GM21619 (cell line): ENCODE data around the gene RALGDS.

ENCODE experiments used
- ATAC-seq: cut with Tn5 transposase; IDR thresholded peaks from one replicate; pipeline ENCODE4 v1.9.1; 2021; ENCODE audit not compliant: unreplicated experiment

Gene RALGDS

DNA sequence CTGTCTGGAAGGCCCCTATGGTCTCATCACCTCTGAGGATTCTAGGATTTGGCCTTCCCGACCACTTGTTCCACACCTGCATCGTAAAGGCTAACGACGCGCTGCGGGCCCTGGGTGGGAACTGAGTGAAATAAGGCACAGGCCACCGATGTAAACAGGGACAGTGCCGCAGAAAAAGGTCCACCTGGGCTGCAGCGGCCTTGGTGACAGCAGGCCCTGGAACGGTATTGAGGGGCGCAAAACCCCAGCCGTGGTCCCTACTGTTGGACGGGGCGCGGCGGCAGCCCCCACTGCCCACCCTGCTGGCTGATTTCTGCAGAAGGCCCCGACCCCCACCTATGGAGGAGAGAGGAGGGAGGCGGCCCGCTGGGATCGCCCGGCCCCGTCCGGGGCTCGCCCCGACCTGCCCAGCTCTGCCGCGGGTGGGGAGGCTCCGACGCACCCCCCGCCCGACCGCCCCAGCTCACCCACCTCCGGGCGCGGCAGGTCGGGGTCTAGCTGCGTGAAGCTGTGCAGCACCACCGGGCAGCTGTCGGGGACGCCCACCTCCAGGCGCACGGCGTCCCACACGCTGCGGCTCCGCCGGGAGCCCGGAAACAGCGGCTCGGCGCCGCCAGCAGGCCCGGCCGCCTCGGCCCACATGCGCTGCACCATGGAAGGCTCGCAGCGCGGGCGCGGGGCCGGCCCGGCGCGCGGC lies 391 bp downstream of the RALGDS start:
- ATAC-seq, result no peak

DNA sequence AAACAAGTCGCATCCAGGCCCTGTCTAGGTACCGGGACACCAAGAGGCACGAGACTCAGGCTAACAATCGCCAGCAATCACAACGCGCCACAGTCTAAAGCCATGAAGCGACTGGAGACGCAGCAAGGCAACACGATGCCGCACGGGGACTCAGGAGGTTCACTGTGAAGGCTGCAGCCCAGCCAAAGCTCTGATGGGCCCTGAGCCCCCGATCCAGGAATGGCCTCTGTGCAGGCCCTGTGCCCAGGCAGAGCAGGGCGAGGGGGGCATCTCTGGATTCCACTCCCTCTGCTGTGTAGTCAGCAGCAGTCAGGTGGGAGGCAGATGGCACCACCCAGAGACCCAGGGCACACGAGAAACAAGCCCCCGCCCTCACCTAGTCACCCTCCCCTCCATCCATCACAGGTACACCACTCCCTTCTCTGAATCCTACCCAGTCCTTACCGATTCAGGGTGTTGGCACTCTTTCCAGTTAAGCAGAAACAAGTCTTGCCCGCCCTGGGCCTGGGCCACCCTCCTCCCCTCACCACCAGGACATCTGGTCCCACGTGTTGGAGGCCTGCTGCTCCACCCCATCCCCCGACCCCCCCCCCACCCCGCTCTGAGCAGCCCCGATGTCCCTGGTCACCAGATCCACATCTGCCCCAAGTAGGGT lies 1.1 kb downstream of the RALGDS start:
- ATAC-seq, result no peak

DNA sequence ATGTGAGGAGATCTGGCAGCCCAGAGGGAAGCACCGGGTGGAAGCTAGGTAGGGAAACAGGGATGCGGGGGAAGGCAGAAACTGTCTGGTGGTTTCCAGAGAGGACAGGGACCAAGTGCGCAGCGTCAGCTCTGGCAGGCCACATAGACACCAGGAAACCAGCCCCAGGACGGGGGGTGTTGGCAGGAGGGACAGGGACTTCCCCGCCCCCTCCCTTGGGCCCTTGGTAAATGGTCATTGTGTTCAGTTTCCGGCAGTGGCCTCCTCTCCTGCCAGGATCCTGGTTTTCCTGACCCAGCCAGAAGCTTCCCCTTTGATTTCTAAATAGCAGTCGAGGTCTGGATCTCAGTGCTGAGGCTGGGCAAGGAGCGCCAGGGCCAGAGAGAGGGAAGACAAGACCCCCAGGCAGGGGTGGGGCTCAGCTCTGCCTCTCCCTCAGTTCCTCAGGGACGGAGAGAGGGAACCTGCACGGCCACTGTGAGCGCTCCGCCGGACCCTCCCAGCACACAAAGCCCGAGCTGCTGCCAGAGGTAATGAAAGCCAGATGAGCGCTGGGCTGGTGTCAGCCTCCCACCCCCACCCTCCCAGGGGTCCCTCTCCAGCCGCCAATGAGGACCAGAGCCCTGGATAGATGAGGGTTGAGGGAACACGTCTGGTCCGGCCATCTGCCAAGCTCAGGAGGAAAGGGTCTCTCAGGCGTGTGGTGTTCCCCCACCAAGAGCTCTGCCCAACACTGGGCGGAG lies 1.8 kb downstream of the RALGDS start:
- no peak for ATAC-seq

DNA sequence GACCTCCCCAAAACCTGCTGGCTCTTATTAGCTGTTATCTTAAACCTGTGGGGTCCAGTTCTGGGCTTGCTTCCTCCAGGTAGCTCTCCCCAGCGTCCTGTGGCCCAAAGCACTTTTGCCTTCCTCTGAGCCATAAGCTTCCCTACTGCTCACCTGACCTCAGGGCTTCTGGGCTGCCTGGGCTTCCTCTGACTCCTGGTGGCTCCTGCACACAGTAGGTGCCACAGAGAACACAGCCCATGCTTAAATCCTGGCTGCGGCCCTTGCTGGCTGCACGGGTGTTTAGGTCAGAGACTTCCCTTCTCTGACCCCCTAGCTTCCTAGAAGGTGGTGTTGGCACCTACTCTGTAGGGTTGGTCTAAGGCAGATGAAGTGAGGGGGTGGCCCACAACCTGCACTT lies 2.5 kb downstream of the RALGDS start:
- ATAC-seq, result no peak

DNA sequence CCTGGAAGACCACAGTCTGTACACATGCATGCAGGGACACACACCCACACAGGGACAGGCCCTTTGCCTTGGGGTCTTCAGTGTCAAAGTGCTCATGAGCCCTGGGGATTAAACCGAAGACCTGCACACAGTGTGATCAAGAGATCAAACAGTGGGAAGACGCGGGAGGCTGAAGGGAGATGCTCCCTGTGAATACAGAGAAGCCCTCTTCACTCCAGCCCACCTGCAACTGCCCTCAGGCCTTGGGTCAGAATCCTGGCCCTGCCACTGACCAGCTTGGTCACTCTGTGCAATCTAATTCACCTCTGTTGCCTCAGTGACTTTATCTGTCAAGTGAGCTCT lies 2.9 kb downstream of the RALGDS start:
- ATAC-seq, result no peak

DNA sequence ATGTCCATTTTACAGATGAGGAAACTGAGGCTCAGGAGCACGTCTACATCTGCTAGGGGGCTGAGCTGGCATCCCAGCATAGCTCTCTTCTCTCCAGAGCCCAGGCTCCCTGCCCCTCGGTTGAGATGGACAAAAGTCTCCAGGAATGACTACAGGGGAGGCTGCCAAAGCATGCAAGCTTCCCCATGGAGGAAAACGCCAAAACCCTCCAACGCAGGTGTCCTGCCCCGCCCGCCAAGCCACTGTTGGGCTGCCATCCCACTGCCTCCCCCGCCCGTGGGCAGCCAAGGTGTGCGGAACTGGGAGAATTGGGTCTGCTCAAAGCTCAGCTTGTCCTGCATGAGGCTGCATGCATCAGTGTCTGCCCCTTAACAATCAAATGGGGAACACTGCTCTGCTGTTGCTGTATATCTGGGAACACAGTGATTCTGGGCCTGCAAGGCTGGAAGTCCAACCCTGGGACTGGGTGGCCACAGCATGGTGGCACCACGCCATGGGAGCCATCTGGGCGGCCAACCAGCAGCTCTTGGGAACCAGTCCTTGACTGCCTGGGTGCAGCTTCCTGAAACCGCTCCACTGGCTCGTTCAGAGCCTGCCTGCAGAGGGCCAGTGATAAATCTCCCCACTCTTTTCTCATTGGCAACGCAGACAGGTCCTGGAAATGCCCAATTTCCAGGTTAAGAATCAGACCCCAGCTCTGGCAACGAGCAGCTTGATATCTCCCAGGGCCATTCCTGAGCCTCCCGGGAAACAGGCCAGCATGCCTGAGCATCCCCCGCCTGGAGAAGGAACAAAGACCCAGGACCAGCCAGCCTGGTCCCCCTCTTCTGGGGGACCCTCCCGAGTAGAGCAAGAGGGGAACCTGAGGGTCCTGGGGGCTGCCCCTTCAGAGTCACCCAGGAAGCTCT lies 3.5 kb downstream of the RALGDS start:
- ATAC-seq, result no peak

DNA sequence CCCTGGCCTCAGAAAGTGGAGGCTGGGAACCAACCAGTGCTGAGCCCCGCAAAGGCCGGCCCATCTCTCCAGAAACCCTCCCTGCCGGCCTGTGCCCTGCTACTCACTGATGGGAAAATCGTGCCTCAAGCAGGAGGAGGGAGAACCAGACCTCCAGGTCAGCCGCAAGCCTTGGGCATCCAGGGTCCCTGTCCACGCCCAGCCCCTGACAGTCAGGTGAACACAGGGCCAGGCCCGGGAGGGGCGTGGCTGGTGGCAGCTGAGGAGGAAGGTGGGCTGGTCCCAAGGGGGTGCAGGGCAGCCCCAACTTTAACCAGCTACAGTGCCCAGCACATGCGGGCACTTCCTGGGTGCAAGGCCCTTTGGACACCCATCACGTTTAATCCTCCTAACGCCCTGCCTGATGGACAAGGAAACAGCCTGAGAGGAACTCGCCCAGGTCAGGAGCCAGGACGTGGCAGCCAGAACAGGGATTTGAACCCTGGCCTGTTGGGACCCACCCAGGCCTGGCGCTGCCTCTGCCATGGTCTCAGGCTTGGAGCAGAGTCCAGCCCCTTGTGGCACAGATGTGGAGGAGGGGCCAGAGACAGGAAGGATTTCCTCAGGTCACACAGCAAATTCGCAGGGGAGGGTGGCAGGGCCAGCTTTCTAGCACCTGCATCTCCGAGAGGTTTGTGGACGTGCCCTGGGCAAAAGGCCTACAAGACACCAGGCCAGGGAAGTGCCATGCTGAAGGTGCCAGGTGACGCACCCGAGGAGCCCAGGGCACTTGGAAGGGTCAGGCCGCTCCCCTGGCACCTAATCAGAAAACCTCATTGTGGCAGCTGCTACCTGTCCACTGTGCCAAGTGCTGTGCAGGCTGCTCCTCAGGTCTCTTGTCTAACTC lies 4.5 kb downstream of the RALGDS start:
- no peak for ATAC-seq

DNA sequence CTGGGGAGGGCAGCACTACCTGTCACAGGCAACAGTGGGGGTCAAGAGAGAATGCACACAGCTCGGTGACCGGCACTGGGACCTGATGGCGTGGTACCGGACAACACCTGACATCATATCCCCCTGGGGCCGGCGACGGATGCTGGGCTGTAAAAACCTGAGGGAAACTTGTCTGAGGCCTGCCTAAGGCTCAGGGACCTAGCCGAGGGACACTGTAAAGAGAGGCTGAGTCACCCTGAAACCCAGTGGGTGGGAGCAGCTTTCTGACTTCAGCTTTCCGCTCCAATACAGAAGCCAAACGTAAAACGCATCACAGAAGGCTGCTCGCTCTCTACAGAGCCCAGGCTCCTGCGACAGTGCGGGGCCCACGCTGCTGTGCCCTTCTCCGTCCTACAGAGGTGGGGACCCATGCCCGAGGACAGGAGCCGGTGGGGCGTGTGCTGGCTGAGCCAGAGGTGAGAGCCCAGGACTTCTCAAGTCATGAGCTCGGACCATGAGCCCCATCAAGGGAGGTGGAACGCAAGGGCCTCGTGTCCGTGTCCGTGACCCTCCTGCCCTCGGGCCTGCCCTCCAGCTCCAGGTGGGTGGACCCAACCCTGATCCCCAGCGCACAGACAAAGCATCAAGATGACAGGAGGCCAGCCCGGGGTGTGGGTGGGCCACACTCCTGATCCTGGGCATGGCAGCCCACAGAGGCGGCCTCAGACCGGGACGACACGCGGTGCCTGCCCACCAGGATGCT lies 5.3 kb downstream of the RALGDS start:
- peak; percentile 63 for ATAC-seq

DNA sequence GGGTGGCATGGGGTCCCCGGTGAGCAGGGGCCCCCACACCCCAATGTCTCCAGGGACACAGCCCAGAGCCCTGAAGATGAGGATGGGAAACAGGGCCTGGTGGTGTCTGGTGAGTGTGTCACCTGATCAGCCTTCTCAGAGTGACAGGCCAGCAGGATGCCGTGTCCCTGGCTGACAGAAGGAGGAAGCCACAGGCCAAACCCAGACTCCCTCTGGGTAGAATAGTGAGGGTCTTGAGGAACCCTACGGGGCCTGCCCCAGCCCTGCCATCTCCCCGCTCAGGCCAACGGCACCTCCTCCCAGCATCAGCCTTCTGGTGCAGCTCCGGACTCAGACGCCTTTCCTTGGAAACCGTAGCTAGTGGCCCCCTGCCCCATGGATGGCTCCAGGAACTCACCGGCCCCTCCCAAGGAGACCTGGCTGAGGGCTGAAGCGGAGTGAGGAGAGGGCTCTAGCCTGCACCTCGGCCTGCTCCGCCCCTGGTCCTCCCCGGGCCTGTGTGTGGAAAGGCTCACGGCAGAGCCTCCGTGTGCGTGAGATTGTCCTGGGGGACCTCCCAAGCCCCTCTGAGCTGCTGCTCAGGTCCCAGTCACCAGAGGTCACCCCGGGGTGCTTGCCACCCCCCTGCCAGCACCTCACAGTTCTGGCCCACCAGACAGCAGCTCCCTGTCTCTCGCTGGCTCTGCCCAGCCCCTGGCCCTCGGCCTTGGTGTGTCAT lies 6.0 kb downstream of the RALGDS start:
- ATAC-seq, result no peak

DNA sequence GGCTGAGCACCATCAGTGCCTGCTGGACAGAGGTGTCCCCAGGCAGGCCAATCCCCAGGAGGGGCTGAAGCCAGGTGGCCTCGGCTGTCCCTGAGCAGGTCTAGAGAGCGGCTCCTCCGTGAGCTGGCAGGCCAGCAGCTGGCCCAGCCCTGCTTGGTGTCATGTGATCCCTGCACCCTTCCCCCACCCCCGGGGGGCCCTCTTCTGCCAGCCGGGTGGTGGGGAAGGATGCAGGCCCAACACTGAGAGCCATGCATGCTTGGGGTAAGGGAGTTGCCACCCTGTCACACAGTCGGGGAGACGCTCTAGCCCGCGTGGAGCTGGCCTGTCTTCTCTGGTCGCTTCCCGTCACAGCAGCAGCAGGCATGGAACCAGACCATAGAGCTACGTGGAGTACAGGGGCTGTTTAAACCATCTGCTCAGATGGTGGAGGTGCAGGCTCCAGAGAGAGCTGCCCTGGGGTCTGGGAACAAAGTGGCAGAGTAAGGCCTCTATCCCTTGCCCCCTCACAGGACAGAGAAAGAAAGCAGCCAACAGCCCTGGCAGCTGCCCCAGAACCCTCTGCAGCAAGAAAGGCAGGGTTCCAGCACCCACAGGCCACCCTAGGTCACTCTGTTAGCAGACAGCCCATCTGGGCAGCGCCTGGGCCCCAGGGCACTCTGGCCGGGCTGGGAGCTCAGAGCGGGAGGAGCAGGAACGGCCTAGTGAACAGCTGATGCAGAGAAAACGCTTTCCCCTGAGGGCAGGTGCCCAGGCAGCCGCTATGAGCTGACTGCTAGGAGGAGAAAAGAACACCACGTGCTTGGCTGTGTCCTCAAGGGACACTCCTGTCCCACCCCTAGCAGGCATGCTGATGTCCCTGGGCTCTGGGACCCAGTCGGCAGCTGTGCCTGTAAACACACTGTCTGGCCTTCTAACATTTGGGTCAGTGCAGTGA lies 6.8 kb downstream of the RALGDS start:
- ATAC-seq, result no peak

DNA sequence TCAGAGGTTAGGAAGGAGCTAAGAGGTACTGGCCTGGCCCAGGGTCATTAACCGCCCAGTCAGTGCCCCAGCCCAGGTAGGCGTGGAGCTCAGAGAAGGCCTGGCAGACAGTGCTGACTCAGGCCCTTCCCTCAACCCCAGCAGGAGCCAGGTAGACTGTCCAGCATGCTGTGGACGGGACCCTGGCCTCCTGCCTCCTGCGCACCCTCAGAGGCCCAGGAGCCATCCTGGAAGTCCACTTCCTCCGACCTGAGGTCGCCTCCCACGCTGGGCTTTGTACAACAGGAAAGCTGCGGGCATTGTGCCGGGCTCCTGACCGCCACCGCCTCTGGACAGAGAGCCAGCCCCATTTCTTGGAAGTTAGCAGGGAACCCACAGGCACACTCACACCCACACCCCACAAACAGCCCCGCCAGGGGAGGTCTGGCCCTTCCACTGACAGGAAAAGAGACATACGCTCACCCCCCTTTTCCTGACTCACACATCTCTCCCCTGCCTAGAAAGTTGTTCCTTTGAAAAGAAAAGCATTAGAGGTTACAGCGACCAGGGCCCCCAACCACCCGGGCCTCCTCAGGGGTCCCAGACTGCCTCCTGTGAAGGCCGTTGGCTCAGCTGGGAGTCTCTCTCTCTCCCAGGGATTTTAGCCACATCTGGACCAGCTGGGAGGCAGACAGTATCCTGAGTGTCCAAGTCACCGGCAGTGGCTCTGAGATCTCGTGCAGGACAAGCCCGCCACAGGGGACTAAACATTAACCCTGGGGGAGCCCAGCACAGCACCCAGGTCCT lies 7.7 kb downstream of the RALGDS start:
- no peak for ATAC-seq

DNA sequence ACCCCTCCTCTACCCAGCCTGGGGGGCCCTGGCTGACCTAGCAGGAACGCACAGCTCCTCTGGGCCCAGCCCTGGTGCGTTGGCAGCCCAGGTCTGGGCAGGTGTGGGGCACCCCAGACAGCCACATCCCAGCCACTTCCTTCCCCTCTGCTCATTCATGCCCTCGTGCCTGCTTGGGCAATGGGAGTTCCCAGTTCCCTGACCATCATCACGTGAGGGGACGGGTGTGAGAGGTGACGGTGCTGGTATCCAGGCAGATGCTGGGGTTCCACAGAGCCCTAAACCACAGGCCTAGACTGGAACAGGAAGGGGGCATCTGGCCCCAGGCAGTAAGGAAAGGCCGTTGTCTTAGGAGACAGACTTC lies 8.4 kb downstream of the RALGDS start:
- ATAC-seq, result no peak

DNA sequence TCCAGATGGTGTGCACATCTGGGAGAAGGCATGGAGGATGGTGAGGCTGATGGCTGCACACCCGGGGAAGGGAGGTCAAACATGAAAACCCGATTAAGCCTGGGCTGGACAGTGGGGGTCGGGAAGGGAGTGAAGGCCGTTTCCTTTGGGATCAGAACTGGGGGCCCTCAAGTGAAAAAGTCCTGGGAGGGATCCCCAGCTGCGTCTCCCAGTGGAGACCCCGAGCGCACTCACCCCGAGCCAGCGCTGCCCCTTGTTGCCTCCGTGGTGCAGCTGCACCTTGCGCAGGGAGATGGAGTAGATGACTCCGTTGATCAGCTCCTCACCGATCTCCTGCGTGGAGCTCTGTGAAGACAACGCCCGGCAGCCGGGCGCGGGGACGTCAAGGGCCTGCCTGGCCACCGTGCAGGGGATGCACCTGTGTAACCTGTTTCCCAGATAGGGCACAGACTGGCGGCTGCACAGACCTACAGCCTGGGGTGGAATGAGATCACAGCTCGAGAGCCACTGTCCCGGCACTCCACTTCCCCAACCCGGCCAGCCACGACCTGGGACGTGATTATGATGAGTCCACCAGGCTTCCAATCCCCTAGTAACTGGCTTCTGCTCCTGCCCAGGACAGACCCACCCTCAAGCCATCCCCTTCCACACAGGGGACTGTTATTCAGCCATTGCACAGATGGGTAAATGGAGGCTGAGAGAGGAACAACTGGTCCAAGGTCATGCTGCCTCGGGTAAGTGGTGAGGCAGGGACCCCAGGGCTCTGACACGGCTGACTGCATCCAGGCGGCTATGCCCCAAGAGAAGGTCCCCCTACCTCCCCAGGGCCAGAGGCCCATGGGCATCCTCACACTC lies 9.0 kb downstream of the RALGDS start:
- no peak for ATAC-seq

DNA sequence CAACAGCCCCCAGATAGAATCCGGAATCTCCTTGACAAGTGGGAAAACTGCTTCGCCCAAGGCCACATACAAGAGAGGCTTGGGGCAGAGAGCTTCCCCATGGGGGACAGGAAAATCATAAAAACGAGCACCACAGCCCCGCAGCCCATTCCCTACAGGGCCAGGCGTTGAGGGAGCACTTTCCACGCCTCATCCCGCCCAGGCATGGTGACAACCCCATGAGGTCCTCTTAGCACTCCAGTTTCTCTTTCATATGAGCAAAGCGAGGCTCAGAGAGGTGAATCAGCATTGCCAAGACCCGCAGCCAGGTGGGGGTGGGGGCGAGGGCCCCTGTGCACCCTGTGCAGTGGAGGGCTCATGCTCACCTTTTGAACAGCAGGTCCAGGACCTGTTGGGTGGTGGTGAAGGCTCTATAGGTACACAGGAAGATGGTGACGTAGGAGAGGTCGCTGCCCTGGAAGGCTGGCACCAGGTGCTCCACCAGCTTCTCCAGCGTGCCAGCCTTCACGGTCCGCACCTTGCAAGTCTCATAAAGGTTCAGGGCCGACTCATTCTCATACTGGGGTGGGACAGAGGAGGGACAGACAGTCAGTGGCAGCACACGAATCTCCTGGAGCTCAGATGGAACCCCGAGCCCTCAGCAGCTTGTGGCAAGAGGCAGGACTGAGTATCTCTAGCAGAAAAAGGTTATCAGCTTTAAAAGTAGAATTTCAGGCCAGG lies 10.9 kb downstream of the RALGDS start:
- ATAC-seq, result no peak

DNA sequence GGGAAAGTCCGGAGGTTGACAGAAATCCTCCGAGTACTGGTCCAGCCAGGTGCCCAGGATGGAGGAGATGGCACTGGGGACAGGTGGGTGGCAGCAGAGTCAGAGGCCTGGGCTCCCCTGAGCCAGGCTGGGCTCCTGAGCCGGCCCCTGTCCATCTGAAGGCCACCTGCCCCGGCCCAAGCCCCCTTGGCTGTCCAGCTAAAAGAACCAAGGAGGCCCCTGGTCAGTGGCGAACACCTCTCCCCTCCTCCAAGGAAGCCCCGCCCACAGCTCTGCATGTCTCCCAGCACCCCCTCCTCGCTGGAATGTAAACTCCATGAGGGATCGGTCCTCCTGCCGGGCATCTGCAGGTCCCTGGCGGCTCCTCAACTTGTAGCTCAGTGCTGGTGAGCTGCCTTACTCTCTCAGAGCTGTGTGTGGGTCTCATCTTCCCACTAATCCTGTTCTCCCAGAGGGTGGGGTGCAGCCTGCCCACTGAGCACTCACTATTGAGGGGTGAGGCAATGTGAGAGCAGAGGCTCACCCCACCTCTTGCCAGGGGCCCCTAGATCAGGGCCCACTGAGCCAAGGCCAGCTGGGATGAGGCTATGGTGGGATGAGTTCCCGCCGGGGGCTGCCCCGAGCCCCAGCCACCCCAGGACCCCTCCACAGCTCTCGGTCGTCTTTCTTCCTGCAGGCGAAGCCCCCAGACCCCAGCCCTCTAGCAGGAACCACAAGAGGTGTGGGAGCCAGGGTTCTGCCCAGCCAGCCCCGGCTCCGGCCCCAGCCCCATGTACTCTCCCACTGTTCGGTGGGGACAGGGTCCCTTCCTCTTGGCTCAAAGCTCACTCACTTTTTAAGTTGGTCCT lies 12.0 kb downstream of the RALGDS start:
- no peak for ATAC-seq
